MG63 (cell line): ENCODE data around the gene HAUS5. TPM values are rescaled to one million over a fixed set of nuclear protein-coding genes. Genes with fewer than 3 reads are reported as not detected.
"Not testable (repeated sequence)": the region's sequence is repeated elsewhere in the genome, so short reads cannot be mapped to it uniquely, and the experiment has no call there.

Experiments
- DNase-seq: peaks from one replicate; pipeline ENCODE4 v3.0.0-alpha.2; 2020
- H3K27me3 ChIP-seq: fragments of 250-450 bp; sonication (Bioruptor Pico); 2 replicates; pipeline ENCODE4 v1.5.1; 2020; ENCODE audit warnings: mild to moderate bottlenecking, moderate library complexity
- H3K36me3 ChIP-seq: fragments of 250-450 bp; sonication (Bioruptor Pico); 2 replicates; pipeline ENCODE4 v1.5.1; 2020; ENCODE audit warnings: mild to moderate bottlenecking, moderate library complexity
- H3K4me3 ChIP-seq: fragments of 250-450 bp; sonication (Bioruptor Pico); 2 replicates; pipeline ENCODE4 v1.5.1; 2020; ENCODE audit warnings: mild to moderate bottlenecking, moderate library complexity
- H3K9me3 ChIP-seq: fragments of 250-450 bp; sonication (Bioruptor Pico); 2 replicates; pipeline ENCODE4 v1.5.1; 2020; ENCODE audit warnings: mild to moderate bottlenecking, moderate library complexity
- total RNA-seq: library from RNA; depleted of rRNA; stranded (reverse); fragments of >200 nt; shearing (Covaris generic); gene quantifications from 2 replicates; pipeline ENCODE4 v1.2.3, GENCODE V29; 2014; ENCODE audit warnings: low replicate concordance

Gene HAUS5
- total RNA-seq, 1 experiment from 2014 or later = 18.2 TPM

DNA sequence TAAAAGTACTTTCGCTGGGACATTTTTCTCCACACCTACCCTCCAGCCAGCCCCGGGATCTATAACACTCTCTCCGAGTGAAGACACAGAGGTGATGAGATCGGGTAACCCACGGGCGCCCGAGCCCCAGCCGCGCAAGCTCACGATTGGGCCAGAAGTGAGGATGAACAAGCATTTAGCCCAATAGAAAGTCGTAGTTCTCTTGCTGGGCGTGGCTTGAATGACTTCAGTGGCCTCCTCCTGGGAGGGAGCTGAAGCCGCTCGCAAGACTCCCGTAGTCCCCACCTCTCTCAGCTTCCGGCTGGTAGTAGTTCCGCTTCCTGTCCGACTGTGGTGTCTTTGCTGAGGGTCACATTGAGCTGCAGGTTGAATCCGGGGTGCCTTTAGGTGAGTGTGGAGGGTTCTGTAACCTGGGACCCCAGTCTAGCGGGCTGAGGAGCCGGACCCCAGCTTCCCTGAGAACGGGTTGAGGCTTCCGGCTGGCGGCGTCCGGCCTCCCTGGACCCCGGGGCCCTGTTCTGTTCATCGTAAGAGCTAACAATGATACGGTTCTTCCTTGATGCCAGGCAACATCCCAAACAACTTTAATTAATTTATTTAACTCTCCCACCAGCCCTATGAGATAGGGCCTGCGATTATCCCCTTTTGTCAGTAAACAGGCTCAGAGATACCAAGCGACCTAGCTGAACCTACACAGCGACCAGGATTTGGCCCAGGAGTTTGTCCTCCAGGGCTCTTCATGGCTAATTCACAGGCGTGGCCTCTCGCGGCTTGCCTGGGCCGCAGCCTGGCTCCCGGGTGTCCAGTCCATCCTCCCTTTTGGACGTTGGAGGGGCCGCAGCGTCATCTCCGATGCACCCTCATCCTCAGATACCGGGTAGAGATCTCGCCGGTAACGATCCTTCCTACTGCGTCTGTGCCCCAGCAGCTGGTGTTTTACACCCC, 35.8 kb downstream of the HAUS5 start, which contains the start of gene COX6B1:
Gene COX6B1, plus strand, starts transcription at position 307 of the 945 bp plus-strand sequence. CDS start 2,921 bp downstream, outside the sequence.
- peak; percentile 98 for DNase-seq
- Histone ChIP-seq H3K4me3 (peak within 1 kb of the TSS; percentile 77), H3K27me3 (no peaks in the 10 kb centered on the region), H3K9me3 (no peaks in the 10 kb centered on the region), H3K36me3 (peaks cover 28% of the 10 kb centered on the region)

GRCh38 chr19:35650581-35650980, 38.0 kb downstream of the HAUS5 start:
- H3K4me3 ChIP-seq = no peak overlapping the region
- H3K9me3 ChIP-seq = no peaks in the 10 kb centered on the region
- peaks cover 42% of the 10 kb centered on the region for H3K36me3 ChIP-seq
- H3K27me3 ChIP-seq = no peaks in the 10 kb centered on the region
- no peak for DNase-seq

- peaks cover 77% of the 10 kb centered on the region for H3K36me3 ChIP-seq
- DNase-seq, H3K9me3 ChIP-seq, H3K4me3 ChIP-seq, H3K27me3 ChIP-seq: not testable (repeated sequence)
Observed at GRCh38 chr19:35654828-35655227, 42.3 kb downstream of the HAUS5 start.

GRCh38 chr19:35655600-35655999, 43.1 kb downstream of the HAUS5 start:
- Histone ChIP-seq H3K9me3 (no peaks in the 10 kb centered on the region), H3K36me3 (peaks cover 78% of the 10 kb centered on the region), H3K27me3 (no peaks in the 10 kb centered on the region), H3K4me3 (no peak overlapping the region)
- no peak for DNase-seq

- H3K27me3 ChIP-seq = no peaks in the 10 kb centered on the region
- H3K4me3 ChIP-seq = no peak overlapping the region
- no peak for DNase-seq
- peaks cover 76% of the 10 kb centered on the region for H3K36me3 ChIP-seq
- no peaks in the 10 kb centered on the region for H3K9me3 ChIP-seq
Observed at GRCh38 chr19:35656700-35657099, 44.2 kb downstream of the HAUS5 start.

DNA sequence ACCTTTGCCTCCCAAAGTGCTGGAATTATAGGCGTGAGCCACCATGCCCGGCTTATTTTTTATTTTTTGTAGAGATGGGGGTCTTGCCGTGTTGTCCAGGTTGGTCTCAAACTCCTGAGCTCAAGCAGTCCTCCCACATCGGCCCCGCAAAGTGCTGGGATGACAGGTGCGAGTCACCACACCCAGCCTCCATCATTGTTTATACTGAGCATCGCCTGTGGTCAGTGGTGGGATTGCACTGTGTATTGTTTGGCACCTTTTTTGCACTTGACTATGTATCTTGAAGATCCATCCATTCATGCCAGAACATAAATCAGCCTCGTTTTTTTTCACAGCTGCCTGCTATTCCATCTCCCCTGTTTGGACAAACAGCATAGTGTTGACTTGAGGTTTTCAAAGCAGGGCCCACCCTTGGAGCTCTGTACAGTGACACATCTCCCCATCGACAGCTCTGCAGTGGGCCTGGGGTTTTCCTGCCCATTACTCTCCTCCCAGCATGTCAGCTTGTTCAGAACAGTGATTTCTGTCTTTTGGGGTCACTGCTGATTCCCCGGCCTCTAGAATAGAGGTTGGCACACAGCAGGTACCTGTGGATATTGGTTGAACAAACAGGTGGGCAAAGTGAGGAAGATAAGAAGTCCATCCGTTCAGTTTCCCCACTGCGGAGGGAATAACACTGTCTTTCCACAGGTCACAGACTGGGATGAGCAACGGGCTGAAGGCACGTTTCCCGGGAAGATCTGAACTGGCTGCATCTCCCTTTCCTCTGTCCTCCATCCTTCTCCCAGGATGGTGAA, 45.6 kb downstream of the HAUS5 start:
- Histone ChIP-seq H3K36me3 (peaks cover 71% of the 10 kb centered on the region), H3K9me3 (no peaks in the 10 kb centered on the region), H3K27me3 (no peaks in the 10 kb centered on the region), H3K4me3 (no peak overlapping the region)
- peak; percentile 39 for DNase-seq

- Histone ChIP-seq H3K9me3 (no peaks in the 10 kb centered on the region), H3K4me3 (no peak overlapping the region), H3K27me3 (no peaks in the 10 kb centered on the region), H3K36me3 (peaks cover 50% of the 10 kb centered on the region)
- no peak for DNase-seq
Observed at GRCh38 chr19:35661995-35662340, 49.4 kb downstream of the HAUS5 start.

- DNase-seq = no peak
- Histone ChIP-seq H3K4me3 (no peak overlapping the region), H3K27me3 (peaks cover 11% of the 10 kb centered on the region), H3K36me3 (peaks cover 33% of the 10 kb centered on the region), H3K9me3 (no peaks in the 10 kb centered on the region)
Observed at GRCh38 chr19:35663981-35664380, 51.4 kb downstream of the HAUS5 start.

- H3K27me3 ChIP-seq = peaks cover 22% of the 10 kb centered on the region
- H3K36me3 ChIP-seq = peaks cover 23% of the 10 kb centered on the region
- no peak overlapping the region for H3K4me3 ChIP-seq
- no peak for DNase-seq
- no peaks in the 10 kb centered on the region for H3K9me3 ChIP-seq
Observed at GRCh38 chr19:35665157-35665556, 52.6 kb downstream of the HAUS5 start.

DNA sequence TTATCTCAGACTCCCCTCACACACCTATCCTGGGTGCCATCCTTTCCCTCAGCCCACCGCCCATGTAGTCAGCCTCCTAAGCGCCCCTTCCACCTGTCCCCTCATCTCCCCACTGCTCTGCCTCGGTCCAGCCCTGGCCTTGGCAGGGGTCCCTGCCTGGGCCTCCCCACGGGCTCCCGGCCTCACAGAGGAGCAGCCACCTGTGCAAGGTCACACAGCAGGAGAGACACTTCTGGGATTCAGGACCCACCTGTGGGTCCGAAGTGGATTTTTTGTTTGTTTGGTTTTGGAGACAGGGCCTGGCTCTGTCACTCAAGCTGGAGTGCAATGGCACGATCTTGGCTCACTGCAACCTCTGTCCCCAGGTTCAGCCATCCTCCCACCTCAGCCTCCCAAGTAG, 53.1 kb downstream of the HAUS5 start:
- no peak for DNase-seq
- Histone ChIP-seq H3K9me3 (no peaks in the 10 kb centered on the region), H3K27me3 (peaks cover 22% of the 10 kb centered on the region)

DNA sequence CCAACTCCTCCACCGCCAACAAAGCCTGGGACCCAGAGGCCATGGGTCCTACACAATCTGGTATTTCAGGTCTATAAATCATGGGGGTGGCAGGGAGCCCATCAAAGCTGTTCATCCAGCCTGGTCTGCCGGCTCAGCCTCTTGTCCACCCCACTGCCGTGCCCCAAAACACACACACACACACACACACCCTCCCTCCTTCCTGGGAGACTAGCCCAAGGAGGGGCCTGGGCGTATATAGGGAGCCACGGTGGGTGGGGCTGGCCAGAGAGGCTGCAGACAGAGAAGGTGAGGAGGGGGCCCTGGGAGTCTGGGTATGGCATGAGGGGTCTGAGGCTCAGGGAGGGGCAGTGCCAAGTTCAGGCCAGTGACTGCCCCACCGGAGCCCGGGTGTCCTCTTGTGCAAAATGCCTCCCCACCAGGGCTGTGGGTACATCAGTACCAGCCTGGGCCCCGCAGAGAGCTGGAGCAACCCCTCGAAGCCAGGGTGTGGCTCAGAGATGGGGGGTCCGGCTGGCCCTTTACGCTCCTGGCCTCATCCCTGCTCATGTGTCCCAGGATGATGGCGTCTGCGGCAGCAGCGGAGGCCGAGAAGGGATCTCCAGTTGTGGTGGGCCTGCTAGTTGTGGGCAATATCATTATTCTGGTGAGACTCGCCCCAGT, 53.8 kb downstream of the HAUS5 start, which contains the start of gene UPK1A:
Gene UPK1A, plus strand, starts transcription at position 267 of the 663 bp plus-strand sequence. Its CDS starts 296 bp downstream, at position 563.
- H3K27me3 ChIP-seq = peaks cover 26% of the 10 kb centered on the region
- H3K9me3 ChIP-seq = no peaks in the 10 kb centered on the region
- DNase-seq = no peak
- H3K4me3 ChIP-seq = no peak within 1 kb of the TSS
- peaks cover 13% of the 10 kb centered on the region for H3K36me3 ChIP-seq

More for the DNA sequence above, 53.1 kb downstream of the HAUS5 start:
- H3K4me3 ChIP-seq = no peak overlapping the region
- H3K36me3 ChIP-seq = peaks cover 19% of the 10 kb centered on the region

DNA sequence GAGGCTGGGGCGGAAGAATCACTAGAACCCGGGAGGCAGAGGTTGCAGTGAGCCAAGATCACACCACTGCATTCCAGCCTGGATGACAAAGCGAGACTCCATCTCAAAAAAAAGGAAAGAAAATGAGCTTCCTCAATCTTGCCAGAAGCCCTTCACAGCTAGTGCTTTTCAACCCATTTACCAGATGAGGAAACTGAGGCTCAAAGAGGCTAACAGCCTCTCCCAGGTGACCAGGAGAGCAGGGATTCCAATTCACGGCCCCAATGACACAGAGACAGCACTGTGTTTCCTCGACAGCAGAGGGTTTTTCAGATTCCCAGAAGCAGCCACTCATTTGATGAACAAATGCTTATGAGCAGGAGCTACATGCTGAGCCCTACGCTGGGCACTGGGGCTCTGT, 57.0 kb downstream of the HAUS5 start:
- H3K27me3 ChIP-seq = peaks cover 39% of the 10 kb centered on the region
- H3K36me3 ChIP-seq = no peaks in the 10 kb centered on the region; the same call in 1 of the 2 replicates
- no peak for DNase-seq
- H3K4me3 ChIP-seq = no peak overlapping the region
- H3K9me3 ChIP-seq = no peaks in the 10 kb centered on the region

DNA sequence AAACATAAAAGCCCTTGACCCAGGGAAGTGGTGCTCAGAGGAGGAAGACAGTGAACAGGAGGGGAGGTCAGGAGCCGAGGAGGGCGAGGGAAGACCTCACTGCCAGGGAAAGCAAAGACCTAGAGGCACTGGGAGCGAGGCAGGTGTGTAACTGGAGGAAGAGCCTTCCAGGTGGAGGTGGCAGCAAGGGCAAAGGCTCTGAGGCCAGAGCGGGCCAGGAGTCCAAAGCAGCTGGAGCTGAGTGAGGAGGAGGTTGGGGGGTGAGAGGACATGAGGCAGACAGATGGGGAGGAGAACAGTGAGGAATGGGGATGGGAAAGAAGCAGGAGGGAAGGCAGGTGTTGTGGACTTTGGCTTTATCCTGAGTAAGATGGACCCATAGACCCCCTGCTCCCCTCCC, 57.4 kb downstream of the HAUS5 start:
- no peak for DNase-seq
- H3K4me3 ChIP-seq = no peak overlapping the region
- no peaks in the 10 kb centered on the region for H3K9me3 ChIP-seq

GRCh38 chr19:35670686-35671085, 58.2 kb downstream of the HAUS5 start:
- Histone ChIP-seq H3K9me3 (no peaks in the 10 kb centered on the region), H3K27me3 (peaks cover 39% of the 10 kb centered on the region), H3K36me3 (no peaks in the 10 kb centered on the region; the same call in 1 of the 2 replicates), H3K4me3 (no peak overlapping the region)
- no peak for DNase-seq

More for the DNA sequence above, 57.4 kb downstream of the HAUS5 start:
- no peaks in the 10 kb centered on the region; the same call in 1 of the 2 replicates for H3K36me3 ChIP-seq
- peaks cover 39% of the 10 kb centered on the region for H3K27me3 ChIP-seq

DNA sequence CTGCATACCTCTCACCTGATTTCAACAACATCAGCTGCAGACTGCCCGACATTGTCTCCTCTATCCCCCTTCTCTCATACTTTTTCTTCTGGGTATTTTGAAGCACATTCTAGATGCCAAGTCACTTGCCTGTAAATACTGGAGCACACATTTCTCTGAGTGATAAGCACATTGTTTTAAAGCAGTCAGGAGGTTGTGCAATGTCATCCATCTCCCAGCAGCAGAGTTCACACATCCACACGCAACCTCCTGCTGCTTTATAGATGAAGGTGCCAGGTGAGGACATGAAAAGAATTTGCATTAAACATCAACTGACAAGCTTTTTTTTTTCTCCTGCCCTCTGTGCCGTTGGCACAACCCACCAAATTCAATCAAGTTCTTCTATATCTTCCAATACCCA, 59.3 kb downstream of the HAUS5 start:
- no peaks in the 10 kb centered on the region for H3K36me3 ChIP-seq
- H3K9me3 ChIP-seq = no peaks in the 10 kb centered on the region
- no peak overlapping the region for H3K4me3 ChIP-seq
- no peak for DNase-seq
- H3K27me3 ChIP-seq = peaks cover 39% of the 10 kb centered on the region

- DNase-seq = peak; percentile 69
Observed at GRCh38 chr19:35673121-35673804, 60.7 kb downstream of the HAUS5 start.

More at GRCh38 chr19:35673121-35673804, 60.7 kb downstream of the HAUS5 start:
- H3K9me3 ChIP-seq = no peaks in the 10 kb centered on the region
- H3K36me3 ChIP-seq = no peaks in the 10 kb centered on the region
- peaks cover 34% of the 10 kb centered on the region for H3K27me3 ChIP-seq
- peak overlapping the region; percentile 16 for H3K4me3 ChIP-seq
